Amniotic epithelial cell (primary cell): ENCODE measurements around the gene RFC3.
A peak's percentile ranks its signal among the peaks of the same experiment; 100 is the strongest.
"Not testable (repeated sequence)": the region's sequence is repeated elsewhere in the genome, so short reads cannot be mapped to it uniquely, and the experiment has no call there.

Experiments
- DNase-seq: peaks from one replicate; pipeline ENCODE4 v3.0.0-alpha.2; 2010; ENCODE audit warnings: low read depth

RFC3 gene

DNA sequence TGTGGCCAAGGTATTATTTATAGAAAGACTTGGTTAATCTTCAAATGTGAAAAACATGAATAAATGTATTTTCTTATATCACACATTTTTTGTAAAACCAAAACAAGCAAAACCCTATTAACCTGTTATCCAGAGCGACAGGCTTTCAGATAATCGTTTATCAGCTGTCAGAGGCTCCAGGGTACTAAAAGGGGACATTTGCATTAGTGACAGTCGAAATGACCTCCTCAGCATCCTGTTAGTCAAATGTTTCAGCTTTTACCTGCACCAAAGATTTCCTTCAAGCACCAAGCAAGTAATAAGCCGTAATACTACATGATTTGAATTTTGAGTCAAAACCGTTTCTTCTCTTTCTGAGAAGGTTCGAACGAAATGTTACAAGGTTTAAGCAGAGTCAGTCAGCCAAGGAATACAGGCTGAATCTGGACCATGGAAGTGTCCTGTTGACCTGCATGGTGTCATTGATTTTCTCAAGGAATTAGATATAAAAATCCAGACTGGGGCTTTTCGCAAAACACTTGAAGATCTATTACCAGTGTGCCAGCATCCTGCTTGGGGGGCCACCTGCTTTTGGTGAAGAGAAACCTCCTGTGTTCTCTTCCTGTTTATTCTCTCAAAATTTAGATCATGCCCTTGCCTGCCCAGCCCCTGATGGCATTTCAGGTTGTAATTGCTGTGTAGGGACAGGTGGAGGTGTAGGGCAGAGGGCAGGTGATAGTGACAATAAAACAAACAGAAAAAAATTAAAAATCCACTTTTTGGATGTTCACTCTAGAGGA lies 11.3 kb upstream of the RFC3 start:
- no peak for DNase-seq

DNA sequence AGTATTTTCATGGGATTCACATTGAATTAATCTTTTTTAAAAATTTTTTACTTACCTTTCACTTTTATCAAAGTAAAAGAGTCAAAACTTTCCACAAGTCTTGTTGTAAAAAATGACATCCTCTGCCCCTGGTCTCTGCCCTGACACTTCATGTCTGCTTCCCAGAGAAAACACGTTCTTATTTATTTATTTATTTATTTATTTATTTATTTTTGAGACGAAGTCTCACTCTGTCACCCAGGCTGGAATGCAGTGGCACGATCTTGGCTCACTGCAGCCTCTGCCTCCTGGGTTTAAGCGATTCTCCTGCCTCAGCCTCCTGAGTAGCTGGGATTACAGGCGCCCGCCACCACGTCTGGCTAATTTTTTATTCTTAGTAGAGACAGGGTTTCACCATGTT lies 5.1 kb upstream of the RFC3 start:
- DNase-seq, result not testable (repeated sequence)

- DNase-seq, result no peak
Observed at GRCh38 chr13:33815011-33815550, 2.9 kb upstream of the RFC3 start.

GRCh38 chr13:33816912-33817311 lies 1.0 kb upstream of the RFC3 start:
- no peak for DNase-seq

GRCh38 chr13:33817513-33817900 lies 442 bp upstream of the RFC3 start:
- DNase-seq, result peak; percentile 0

DNA sequence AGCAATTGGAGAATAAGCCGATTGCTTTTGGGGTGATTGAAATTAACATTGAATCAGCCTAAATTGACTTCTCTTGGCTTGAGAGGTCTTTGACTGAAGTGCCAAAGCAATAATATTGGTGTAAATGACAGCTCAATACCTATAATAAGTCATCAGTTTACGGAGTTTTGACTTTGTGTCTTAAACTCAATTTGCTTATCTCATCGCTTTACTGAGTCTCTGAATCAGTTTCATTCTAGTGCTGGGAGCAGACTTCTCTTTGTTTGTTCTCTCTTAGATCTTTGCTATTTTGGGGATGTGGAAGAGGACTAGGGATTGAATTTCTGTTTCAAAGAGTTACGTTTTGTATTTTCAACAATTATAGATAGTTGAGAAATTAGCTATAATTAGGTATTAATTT lies 7.1 kb downstream of the RFC3 start:
- no peak for DNase-seq

DNA sequence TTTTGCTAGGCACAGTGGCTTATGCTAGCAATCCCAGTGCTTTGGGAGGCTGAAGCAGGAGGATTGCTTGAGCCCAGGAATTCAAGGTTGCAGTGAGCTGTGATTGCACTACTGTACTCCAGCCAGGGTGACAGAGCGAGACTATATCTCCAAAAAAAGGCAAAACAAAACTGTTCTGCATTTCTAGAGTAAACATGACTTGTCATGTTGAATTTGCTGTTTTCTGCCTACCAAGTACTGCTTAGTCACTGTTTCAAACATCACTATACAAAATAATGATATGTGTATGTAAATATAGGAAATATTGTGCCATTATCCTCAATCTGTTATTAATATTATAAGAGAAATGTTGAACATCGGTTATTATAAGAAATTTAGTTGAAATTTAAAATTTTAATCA lies 9.2 kb downstream of the RFC3 start:
- no peak for DNase-seq

DNA sequence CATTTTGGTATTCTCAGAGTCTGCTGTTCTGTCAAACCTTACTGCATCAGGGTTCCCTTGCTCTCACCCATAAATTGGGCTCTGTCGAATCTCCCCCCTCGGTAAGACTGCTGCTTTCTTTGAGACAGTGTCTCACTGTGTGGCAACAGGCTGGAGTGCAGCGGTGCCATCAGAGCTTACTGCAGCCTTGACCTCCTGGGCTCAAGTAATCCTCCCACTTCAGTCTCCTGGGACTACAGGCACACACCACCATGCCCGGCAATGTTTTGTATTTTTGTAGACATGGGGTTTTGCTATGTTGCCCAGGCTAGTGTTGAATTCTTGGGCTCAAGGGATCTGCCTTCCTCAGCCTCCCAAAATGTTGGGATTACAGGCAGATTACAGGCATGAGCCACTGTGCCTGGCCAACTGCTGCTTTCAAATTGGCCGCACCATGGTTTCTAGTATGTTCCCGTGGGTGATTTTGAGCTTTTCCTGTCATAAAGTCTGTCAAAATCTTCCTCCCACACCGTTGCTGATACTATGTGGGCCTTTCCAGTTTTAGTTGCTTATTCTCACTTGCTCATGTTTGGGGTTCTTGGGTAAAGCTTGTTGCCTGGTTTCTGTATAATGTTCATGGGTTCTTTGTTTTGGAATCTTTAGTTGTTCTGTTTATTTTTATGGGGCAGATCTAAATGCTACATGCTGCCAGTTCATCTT lies 10.6 kb downstream of the RFC3 start:
- DNase-seq, result no peak

DNA sequence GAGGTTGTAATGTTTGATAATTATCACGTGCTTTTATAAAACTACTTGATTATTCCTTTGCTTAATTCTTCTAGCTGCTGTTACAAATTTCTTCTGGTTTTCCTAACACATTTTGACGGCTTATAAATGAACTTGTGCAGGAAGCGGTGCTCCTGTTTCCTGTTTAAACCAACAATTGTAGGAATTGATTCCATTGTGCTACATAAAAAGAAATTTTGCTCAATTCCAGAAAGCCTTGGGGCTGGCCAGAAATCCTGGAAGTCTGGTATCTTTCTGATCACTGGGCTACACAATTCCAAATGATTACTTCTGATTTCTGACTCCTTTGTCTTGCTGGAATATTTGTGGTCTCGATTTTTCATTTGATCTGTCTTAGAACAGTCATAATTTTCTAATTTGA lies 14.9 kb downstream of the RFC3 start:
- DNase-seq, result no peak

- peak; percentile 27 for DNase-seq
Observed at GRCh38 chr13:33838647-33839046, 20.7 kb downstream of the RFC3 start.

- no peak for DNase-seq
Observed at GRCh38 chr13:33840402-33840801, 22.5 kb downstream of the RFC3 start.

- peak; percentile 32 for DNase-seq
Observed at GRCh38 chr13:33842207-33842606, 24.3 kb downstream of the RFC3 start.

- no peak for DNase-seq
Observed at GRCh38 chr13:33842986-33843385, 25.0 kb downstream of the RFC3 start.

- DNase-seq, result no peak
Observed at GRCh38 chr13:33845572-33846302, 27.8 kb downstream of the RFC3 start.

DNA sequence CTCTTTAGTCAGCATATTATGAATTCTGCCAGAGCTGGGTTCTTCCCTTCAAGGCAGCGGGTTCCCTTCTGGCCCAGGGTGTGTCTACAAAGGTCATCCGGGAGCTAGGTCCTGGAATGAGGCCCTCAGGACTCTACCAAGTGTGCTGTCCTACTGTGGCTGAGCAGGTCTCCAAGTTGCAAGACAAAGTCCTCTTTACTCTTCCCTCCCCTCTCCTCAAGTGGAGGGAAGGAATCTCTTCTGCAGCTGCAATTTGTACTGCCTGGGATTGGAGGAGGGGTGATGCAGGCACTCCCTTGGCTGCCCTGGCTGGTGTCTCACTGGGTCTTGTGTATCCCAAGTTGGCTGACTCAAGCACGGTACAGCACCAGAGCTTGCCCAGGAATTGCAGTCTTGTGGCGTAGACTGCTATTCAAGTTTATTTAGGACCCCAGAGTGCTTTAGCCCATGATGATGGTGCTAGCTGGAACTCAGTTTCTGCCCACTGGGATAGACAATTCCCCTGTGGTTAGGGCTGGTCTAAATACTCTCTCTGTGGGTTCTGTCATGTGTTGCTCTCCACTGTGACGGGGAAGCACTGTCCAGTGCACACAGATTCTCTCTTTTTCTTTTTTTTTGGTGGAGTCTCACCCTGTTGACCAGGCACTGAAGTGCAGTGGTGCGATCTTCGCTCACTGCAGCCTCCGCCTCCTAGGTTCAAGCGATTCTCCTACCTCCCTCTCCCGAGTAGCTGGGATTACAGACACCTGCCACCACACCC lies 28.5 kb downstream of the RFC3 start:
- DNase-seq, result no peak

- no peak for DNase-seq
Observed at GRCh38 chr13:33849211-33849610, 31.3 kb downstream of the RFC3 start.

DNA sequence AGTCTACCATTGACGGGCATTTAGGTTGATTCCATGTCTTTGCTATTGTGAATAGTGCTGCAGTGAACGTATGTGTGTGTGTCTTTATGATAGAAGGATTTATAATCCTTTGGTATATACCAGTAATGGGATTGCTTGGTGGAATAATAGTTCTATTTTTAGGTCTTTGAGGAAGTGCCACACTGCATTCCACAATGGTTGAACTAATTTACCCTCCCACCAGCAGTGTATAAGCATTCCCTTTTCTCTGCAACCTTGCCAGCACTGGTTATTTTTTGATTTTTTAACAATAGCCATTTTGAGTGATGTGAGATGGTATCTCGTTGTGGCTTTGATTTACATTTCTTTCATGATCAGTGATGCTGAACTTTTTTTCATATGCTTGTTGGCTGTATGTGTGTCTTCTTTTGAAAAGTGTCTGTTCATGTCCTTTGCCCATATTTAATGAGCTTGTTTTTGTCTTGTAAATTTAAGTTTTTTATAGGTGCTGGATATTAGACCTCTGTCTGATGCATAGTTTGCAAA lies 37.5 kb downstream of the RFC3 start:
- no peak for DNase-seq

- DNase-seq, result no peak
Observed at GRCh38 chr13:33859691-33860303, 41.8 kb downstream of the RFC3 start.

- DNase-seq, result no peak
Observed at GRCh38 chr13:33860526-33860925, 42.6 kb downstream of the RFC3 start.

DNA sequence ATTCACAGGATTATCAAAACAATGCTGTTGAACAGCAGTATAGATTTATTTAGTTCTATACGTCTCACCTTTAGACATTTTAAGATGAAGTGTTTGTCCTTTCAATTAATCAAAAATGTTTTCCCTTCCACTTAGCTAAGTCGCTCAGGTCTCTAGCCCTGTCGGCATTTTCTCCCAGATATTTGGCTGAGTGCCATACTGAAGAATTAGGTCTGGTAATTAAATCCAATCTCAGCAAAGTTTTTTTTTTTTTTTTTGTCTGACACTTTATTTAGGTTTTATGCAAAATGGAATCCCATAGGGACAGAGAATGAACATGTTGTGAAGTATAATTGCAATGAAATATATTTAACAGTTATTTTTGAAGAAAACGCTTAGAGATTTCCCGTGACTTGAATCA lies 44.1 kb downstream of the RFC3 start:
- no peak for DNase-seq

GRCh38 chr13:33863188-33863789 lies 45.3 kb downstream of the RFC3 start:
- no peak for DNase-seq
